Stimulated activated CD8-positive, alpha-beta memory T cell treated with anti-CD3 and anti-CD28 coated beads, Interleukin-4, amount 100 ng/mL, for 4 hours (primary cell): ENCODE measurements around the gene CTNNBL1.

Source experiments
- DNase-seq, 2 donors: peaks; one replicate each; pipeline ENCODE4 v3.0.0-alpha.2; 2020; ENCODE audit warnings: low read depth in 2 of 2, low spot score in 1 of 2

The CTNNBL1 gene

GRCh38 chr20:37896932-37897548 is 203.2 kb downstream of the CTNNBL1 start:
- no peak for DNase-seq

GRCh38 chr20:37898233-37899104 is 204.6 kb downstream of the CTNNBL1 start:
- DNase-seq, result no peak

GRCh38 chr20:37899105-37900045 is 205.5 kb downstream of the CTNNBL1 start:
- DNase-seq, result no peak

GRCh38 chr20:37901240-37901639 is 207.4 kb downstream of the CTNNBL1 start:
- DNase-seq, result no peak

- DNase-seq, result no peak
These were observed 208.0 kb downstream of the CTNNBL1 start for GRCh38 chr20:37901654-37902503.

GRCh38 chr20:37902504-37903313 is 208.9 kb downstream of the CTNNBL1 start, which contains the start of gene VSTM2L:
VSTM2L (plus strand) TSS chr20:37903127; CDS start chr20:37903351, 224 bp downstream.
- no peak for DNase-seq

- no peak for DNase-seq
These were observed 209.6 kb downstream of the CTNNBL1 start for GRCh38 chr20:37903317-37904007.

- DNase-seq, result no peak
These were observed 210.3 kb downstream of the CTNNBL1 start for GRCh38 chr20:37904008-37904642.

- no peak for DNase-seq
These were observed 211.1 kb downstream of the CTNNBL1 start for GRCh38 chr20:37904845-37905373.

- no peak for DNase-seq
These were observed 212.1 kb downstream of the CTNNBL1 start for GRCh38 chr20:37905671-37906613.

- no peak for DNase-seq
These were observed 213.5 kb downstream of the CTNNBL1 start for GRCh38 chr20:37907330-37907676.

GRCh38 chr20:37907677-37908401 is 214.0 kb downstream of the CTNNBL1 start:
- DNase-seq, result no peak

- no peak for DNase-seq
These were observed 217.4 kb downstream of the CTNNBL1 start for GRCh38 chr20:37911261-37911660.

- DNase-seq, result no peak
These were observed 218.0 kb downstream of the CTNNBL1 start for GRCh38 chr20:37911838-37912281.

- DNase-seq, result no peak
These were observed 219.0 kb downstream of the CTNNBL1 start for GRCh38 chr20:37912874-37913273.

GRCh38 chr20:37913567-37914366 is 219.9 kb downstream of the CTNNBL1 start:
- DNase-seq, result no peak
